Keratinocyte (primary cell): ENCODE measurements around the gene SNN. TPM values are rescaled to one million over a fixed set of nuclear protein-coding genes. Genes with fewer than 3 reads are reported as not detected.

Source experiments
- DNase-seq: peaks from one replicate; pipeline ENCODE4 v3.0.0-alpha.2; 2011; ENCODE audit warnings: low read depth, missing footprints, low spot score
- FAIRE-seq: peaks from 2 replicates; lab custom pipeline; 2011; peaks lifted over from hg19 to GRCh38; lab: Jason Lieb, UNC
- H2AFZ ChIP-seq: 2 replicates; pipeline ENCODE4 v1.6.0; 2012; ENCODE audit warnings: low read length, control low read depth, inconsistent platforms; ENCODE audit not compliant: control insufficient read depth
- H3K27ac ChIP-seq: 2 replicates; pipeline ENCODE4 v1.5.1; 2011; ENCODE audit warnings: low read length; ENCODE audit not compliant: control insufficient read depth, insufficient read depth
- H3K27me3 ChIP-seq: 3 replicates; pipeline ENCODE4 v1.6.0; 2011; ENCODE audit warnings: low read length; ENCODE audit not compliant: control insufficient read depth, insufficient read depth; ENCODE audit errors: extremely low read depth
- H3K36me3 ChIP-seq, 2 experiments: 2 replicates in 1 of 2; 3 replicates in 1 of 2; pipeline ENCODE4 v1.5.1; 2011; ENCODE audit warnings: low read length in 2 of 2, mild to moderate bottlenecking in 1 of 2; ENCODE audit not compliant: control insufficient read depth in 2 of 2, insufficient read depth in 2 of 2; ENCODE audit errors: extremely low read depth in 1 of 2
- H3K4me1 ChIP-seq: 3 replicates; pipeline ENCODE4 v1.5.1; 2011; ENCODE audit warnings: low read length; ENCODE audit not compliant: control insufficient read depth, insufficient read depth; ENCODE audit errors: extremely low read depth
- H3K4me2 ChIP-seq: 3 replicates; pipeline ENCODE4 v1.6.0; 2011; ENCODE audit warnings: low read depth, low read length; ENCODE audit not compliant: control insufficient read depth, insufficient read depth; ENCODE audit errors: extremely low read depth
- H3K4me3 ChIP-seq, 3 experiments: fragments of 200-600 bp in 1 of 3; sonication (generic) in 1 of 3; 2 replicates in 2 of 3; 3 replicates in 1 of 3; pipeline ENCODE4 v1.5.1; 2011 to 2016; ENCODE audit warnings: low read length in 3 of 3, mild to moderate bottlenecking in 3 of 3, control low read depth in 2 of 3, inconsistent platforms in 1 of 3, low read depth in 1 of 3, mixed read lengths in 1 of 3, mixed run types in 1 of 3, moderate library complexity in 1 of 3; ENCODE audit not compliant: control insufficient read depth in 2 of 3, insufficient read depth in 2 of 3; ENCODE audit errors: extremely low read depth in 1 of 3
- H3K79me2 ChIP-seq: 2 replicates; pipeline ENCODE4 v1.6.0; 2012; ENCODE audit warnings: low read length; ENCODE audit not compliant: control insufficient read depth, insufficient read depth
- H3K9ac ChIP-seq: 3 replicates; pipeline ENCODE4 v1.6.0; 2011; ENCODE audit warnings: low read length; ENCODE audit not compliant: control insufficient read depth, insufficient read depth; ENCODE audit errors: extremely low read depth
- H3K9me1 ChIP-seq: 3 replicates; pipeline ENCODE4 v1.6.0; 2011; ENCODE audit warnings: low read length; ENCODE audit not compliant: control insufficient read depth, insufficient read depth; ENCODE audit errors: extremely low read depth
- H3K9me3 ChIP-seq: 2 replicates; pipeline ENCODE4 v1.5.1; 2012; ENCODE audit warnings: low read depth, low read length; ENCODE audit not compliant: control insufficient read depth
- H4K20me1 ChIP-seq: 3 replicates; pipeline ENCODE4 v1.6.0; 2011; ENCODE audit warnings: low read length; ENCODE audit not compliant: control insufficient read depth, insufficient read depth; ENCODE audit errors: extremely low read depth
- CTCF ChIP-seq, 3 experiments: IDR thresholded peaks in 1 of 3; conservative IDR thresholded peaks in 1 of 3; optimal IDR thresholded peaks in 1 of 3; 2 replicates in 2 of 3; 3 replicates in 1 of 3; pipeline versions ENCODE3 to v1.5.1; 2011; ENCODE audit warnings: low read length in 3 of 3, mild to moderate bottlenecking in 3 of 3, moderate library complexity in 2 of 3, control low read depth in 1 of 3, inconsistent platforms in 1 of 3; ENCODE audit not compliant: insufficient read depth in 2 of 3; ENCODE audit errors: extremely low read depth in 1 of 3
- EZH2 ChIP-seq: IDR thresholded peaks from one replicate; pipeline ENCODE4 v1.6.1; 2012; ENCODE audit warnings: inconsistent platforms, mild to moderate bottlenecking, low read length, moderate library complexity
- dilution Hi-C: fragments of 300-500 bp; cut with MboI; formaldehyde crosslinking; loops from one replicate; pipeline ENCODE4 v1.7.0; 2020; ENCODE audit warnings: low sequenced_read_pairs; ENCODE audit not compliant: extremely low pct_ligation_motif_present
- polyA plus RNA-seq, 5 experiments: library from polyadenylated mRNA; depleted of rRNA in 3 of 5; stranded (reverse) in 3 of 5; stranded (forward) in 1 of 5; unstranded in 1 of 5; fragments of >200 nt; gene quantifications; 1 replicate in 1 of 5; 2 replicates in 3 of 5; 3 replicates in 1 of 5; pipeline versions ENCODE4 v1.2.1 to v1.2.3, GENCODE V29; 2011 to 2012; ENCODE audit warnings: missing spikeins in 2 of 5, low read depth in 1 of 5, low replicate concordance in 1 of 5

Gene SNN
- polyA plus RNA-seq, 1 donor (not counting 4 experiments of a cell fraction or from before 2014, with no cell fraction given): 15.9 TPM

- Histone ChIP-seq H3K9ac (no peak overlapping the region), H3K9me3 (no peaks in the 10 kb centered on the region), H2AFZ (no peak overlapping the region), H3K9me1 (no peaks in the 10 kb centered on the region), H3K4me1 (no peaks in the 10 kb centered on the region), H3K79me2 (no peaks in the 10 kb centered on the region), H4K20me1 (no peaks in the 10 kb centered on the region), H3K27ac (no peak overlapping the region), H3K27me3 (no peaks in the 10 kb centered on the region), H3K4me2 (no peak overlapping the region), H3K4me3 (no peak overlapping the region), H3K36me3 (peaks cover 17 to 21% of the 10 kb centered on the region in 2 experiments)
- DNase-seq: no peak
- no peak for FAIRE-seq
- TF ChIP-seq EZH2 (no peak), CTCF (optimal IDR thresholded peaks at IDR 0.05 in 1 of 3, IDR thresholded peaks at IDR 0.05 in 1 of 3, conservative IDR thresholded peaks at IDR 0.05 in 1 of 3; ENCODE audit: extremely low read depth in 1 of 3, insufficient read depth in 2 of 3, low read length in 3 of 3) (no peak)
- dilution Hi-C loops: no loop called here
These were observed 49.6 kb downstream of the SNN start for GRCh38 chr16:11717811-11718210.

- no peak overlapping the region for H3K27ac ChIP-seq
- no peak overlapping the region for H3K4me2 ChIP-seq
- H3K36me3 ChIP-seq: peaks cover 14 to 21% of the 10 kb centered on the region in 2 experiments
- no peaks in the 10 kb centered on the region for H3K79me2 ChIP-seq
- no peaks in the 10 kb centered on the region for H3K9me3 ChIP-seq
- H3K4me3 ChIP-seq: no peak overlapping the region
- H3K27me3 ChIP-seq: no peaks in the 10 kb centered on the region
- TF ChIP-seq CTCF (optimal IDR thresholded peaks at IDR 0.05 in 1 of 3, IDR thresholded peaks at IDR 0.05 in 1 of 3, conservative IDR thresholded peaks at IDR 0.05 in 1 of 3; ENCODE audit: extremely low read depth in 1 of 3, insufficient read depth in 2 of 3, low read length in 3 of 3): no peak
- H2AFZ ChIP-seq: no peak overlapping the region
- no peaks in the 10 kb centered on the region for H3K4me1 ChIP-seq
- FAIRE-seq: no peak
- H3K9ac ChIP-seq: no peak overlapping the region
- DNase-seq: no peak
- H4K20me1 ChIP-seq: no peaks in the 10 kb centered on the region
- no peaks in the 10 kb centered on the region for H3K9me1 ChIP-seq
- dilution Hi-C loops: no loop called here
These were observed 50.9 kb downstream of the SNN start for GRCh38 chr16:11719171-11719570.
